Activated CD4-positive, alpha-beta T cell treated with anti-CD3 and anti-CD28 coated beads, Interleukin-2, amount 50 U/mL, for 24 hours (primary cell): Measurements from ENCODE around the gene TCEAL3.
A peak's percentile ranks its signal among the peaks of the same experiment; 100 is the strongest.
"Not testable (repeated sequence)": the region's sequence is repeated elsewhere in the genome, so short reads cannot be mapped to it uniquely, and the experiment has no call there.

Source experiments
- DNase-seq, 2 donors: peaks; one replicate each; pipeline ENCODE4 v3.0.0-alpha.2; 2020; ENCODE audit warnings: low read depth in 1 of 2, low spot score in 1 of 2

Gene TCEAL3

GRCh38 chrX:103624111-103624510 lies 16.3 kb downstream of the TCEAL3 start:
- DNase-seq = no peak

DNA sequence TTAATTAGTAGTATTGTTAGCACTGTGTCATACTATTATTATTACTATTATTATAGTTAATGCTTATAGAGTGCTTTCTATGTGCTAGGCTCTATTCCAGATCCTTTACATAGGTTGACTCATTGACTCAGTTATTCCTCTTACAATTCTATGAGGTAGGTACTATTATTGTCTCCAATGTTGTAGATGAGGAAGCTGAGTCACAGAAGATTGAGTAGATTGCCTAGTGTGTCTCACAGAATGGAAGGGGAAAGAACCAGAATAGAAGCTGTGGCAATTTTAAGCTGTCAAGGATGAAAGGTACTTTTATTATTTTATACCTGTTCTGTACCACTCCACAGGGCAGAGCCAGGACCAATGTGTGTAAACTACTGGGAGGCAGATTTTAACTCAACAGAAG lies 19.1 kb downstream of the TCEAL3 start:
- DNase-seq = no peak

GRCh38 chrX:103628386-103629317 lies 20.9 kb downstream of the TCEAL3 start, which contains the start of gene TCEAL1:
Gene TCEAL1, plus strand, starts transcription at chrX:103628975. Its CDS starts 942 bp downstream, at chrX:103629917.
- peak in 1 of 2 donors; percentile 15 for DNase-seq

GRCh38 chrX:103629318-103630170 lies 21.8 kb downstream of the TCEAL3 start:
- DNase-seq = no peak

DNA sequence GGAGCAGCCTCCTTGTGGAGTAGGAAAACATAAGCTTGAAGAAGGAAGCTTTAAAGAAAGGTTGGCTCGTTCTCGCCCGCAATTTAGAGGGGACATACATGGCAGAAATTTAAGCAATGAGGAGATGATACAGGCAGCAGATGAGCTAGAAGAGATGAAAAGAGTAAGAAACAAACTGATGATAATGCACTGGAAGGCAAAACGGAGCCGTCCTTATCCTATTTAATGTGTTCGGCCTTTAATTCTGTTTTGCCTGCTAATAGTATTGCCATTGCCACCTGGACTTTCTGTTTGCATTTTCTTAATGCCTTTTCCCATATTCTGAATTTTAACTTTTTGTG lies 22.4 kb downstream of the TCEAL3 start:
- no peak for DNase-seq

DNA sequence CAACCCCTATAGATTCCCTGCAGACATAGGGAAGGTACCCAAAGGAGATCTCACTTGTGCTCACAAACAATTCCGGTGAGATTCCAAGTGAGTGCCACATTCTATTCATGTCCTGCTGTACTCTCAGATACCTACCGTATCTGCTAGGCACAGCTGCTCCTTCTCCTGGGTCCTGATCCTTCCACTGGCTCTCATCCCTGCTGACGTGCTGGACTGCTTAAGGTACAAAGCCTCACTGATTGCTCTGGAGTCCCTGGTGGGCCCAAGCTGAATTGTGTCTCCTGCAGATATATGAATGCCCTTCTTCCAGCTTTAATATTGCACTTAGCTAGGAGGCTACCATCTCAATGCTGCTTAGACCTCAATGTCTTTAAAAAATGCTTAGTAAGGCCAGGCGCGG lies 23.4 kb downstream of the TCEAL3 start:
- no peak for DNase-seq

- DNase-seq = no peak
Observed at GRCh38 chrX:103635436-103635835, 27.7 kb downstream of the TCEAL3 start.

GRCh38 chrX:103637604-103638338 lies 30.0 kb downstream of the TCEAL3 start:
- no peak for DNase-seq

DNA sequence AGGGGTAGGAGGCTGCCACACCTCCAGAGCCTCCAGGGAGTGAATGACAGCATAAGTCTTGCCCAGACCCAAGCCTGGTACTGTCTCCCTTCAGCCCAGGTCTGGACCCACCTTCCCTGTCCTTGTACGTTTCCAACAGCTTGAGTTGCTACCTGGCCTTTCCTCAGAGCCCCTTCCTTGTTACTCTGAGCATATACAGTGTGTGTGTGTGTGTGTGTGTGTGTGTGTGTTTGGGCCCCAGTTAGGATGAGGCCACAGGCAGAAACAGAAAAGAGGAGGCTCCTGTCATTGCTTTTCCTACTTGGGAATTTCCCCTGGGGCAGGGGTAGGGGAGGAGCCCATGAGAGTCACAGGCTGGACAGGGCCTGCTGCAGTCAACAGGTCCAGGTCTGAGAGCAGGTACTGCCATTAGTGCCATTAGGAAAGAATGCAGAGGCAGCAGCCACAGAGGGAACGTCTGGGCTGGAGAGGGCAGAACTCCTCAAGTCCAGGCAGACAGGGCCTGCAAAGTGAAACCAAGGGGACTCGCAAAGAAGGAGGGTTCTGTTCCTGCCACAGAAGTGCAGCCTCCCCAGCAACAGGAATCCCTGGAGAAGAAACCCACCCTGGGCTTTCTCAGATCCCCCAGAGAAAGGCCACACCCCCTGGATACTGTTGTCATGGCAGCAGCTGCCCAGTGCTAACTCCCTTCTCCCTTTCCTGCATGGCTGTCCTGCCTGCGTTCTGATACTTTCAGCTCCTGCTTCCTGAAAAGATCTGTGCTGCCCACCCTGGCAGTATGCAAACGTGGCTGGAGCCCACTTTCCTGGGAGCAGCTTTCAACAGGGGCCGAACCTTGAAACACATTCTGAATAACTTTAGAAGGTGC lies 30.9 kb downstream of the TCEAL3 start:
- not testable (repeated sequence) for DNase-seq

- no peak for DNase-seq
Observed at GRCh38 chrX:103640401-103641155, 32.8 kb downstream of the TCEAL3 start.

DNA sequence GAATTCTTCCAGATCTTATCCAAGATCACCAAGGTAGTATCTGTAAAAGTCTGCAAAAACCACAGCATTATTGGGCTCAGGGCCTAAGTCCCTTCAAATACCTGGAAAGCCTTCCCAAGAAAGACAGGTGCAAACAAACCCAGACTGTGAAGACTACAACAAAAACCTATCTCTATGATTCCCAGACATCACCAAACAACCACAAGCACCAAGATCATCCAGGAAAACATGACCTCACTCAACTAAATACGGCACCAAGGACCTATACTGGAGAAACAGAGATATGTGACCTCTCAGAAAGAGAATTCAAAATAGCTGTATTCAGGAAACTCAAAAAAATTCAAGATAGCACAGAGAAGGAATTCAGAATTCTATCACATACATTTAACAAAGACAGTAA lies 36.4 kb downstream of the TCEAL3 start:
- DNase-seq = no peak

DNA sequence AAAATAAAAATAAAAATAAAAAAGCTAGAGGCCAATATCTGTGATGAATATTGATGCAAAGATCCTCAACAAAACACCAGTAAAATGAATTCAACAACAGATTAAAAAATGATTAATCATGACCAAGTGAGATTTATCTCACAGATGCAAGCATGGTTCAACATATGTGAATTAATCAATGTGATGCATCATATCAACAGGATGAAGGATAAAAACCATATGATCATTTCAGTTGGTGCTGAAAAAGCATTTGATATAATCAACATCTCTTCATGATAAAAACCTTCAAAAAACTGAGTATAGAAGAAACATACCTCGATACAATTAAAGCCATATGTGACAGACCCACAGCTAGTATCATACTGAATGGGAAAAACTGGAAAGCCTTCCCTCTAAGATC lies 39.9 kb downstream of the TCEAL3 start:
- no peak for DNase-seq

DNA sequence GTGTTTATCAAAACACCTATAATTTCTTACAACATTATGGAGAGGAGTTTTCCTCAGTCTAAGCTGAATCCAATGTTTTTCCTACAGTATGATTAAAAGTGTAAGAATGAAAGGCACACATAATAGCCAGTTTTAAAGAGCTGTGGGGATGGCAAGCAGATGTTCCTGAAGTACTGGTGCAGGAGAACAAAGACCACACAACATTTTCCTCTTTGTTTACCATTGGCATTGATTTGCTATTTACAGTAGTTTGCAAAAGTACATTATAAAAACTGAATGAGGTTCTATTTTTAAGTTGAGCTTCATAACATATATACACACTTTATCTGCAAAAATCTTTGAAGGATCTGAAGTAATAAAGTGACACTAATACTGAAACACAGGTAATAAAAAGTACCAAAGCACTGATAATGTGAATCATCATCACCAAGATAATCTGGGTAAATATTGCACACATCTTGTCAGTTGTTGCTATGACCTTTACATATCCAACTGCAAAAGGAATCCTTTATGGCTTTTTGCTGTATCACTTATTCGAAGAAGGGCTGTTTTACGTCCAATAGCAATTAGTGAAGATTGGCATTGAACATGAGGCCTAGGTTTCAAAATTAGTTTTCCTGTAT lies 43.5 kb downstream of the TCEAL3 start:
- no peak for DNase-seq

DNA sequence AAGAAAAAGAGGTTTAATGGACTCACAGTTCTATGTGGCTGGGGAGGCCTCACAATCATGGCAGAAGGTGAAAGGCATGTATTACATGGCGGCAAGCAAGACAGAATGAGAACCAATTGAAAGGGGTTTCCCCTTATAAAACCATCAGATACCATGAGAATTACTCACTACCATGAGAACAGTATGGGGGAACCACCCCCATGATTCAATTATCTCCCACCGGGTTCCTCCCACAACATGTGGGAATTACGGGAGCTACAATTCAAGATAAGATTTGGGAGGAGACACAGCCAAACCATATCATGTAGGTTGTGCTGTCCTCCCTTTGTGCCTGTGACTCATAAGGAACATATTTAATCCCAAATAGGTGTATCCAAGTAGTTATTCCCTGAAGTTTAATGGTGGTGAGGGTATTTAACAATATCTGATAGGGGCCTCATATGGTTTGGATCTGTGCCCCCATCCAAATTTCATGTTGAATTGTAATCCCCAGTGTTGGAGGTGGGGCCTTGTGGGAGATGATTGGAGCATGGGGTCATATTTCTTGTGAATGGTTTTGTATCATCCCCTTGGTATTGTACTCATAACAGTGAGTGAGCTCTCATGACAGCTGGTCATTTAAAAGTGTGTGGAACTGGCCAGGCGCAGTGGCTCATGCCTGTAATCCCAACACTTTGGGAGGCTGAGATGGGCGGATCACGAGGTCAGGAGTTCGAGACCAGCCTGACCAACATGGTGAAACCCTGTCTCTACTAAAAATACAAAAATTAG lies 47.7 kb downstream of the TCEAL3 start:
- DNase-seq = not testable (repeated sequence)

DNA sequence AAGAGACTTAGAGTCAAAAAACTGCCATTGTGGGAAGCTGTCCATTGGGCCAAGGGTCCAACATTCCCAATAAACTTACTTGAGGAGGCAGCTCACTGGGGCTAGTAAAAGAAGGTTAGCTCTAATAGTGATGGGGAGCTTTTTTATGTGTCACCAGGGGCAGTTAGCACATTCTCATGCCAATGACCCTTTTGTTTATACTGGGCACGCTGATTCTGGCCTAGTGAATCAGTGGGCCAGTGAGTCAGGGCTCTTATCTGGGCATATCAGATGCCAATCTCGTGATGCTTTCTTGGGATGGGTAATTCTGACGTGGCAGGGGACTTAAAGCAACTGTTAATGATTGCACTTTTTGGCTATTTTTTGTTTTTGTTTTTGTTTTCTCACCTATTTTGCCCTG lies 48.9 kb downstream of the TCEAL3 start:
- DNase-seq = no peak

- DNase-seq = not testable (repeated sequence)
Observed at GRCh38 chrX:103657066-103657465, 49.3 kb downstream of the TCEAL3 start.

DNA sequence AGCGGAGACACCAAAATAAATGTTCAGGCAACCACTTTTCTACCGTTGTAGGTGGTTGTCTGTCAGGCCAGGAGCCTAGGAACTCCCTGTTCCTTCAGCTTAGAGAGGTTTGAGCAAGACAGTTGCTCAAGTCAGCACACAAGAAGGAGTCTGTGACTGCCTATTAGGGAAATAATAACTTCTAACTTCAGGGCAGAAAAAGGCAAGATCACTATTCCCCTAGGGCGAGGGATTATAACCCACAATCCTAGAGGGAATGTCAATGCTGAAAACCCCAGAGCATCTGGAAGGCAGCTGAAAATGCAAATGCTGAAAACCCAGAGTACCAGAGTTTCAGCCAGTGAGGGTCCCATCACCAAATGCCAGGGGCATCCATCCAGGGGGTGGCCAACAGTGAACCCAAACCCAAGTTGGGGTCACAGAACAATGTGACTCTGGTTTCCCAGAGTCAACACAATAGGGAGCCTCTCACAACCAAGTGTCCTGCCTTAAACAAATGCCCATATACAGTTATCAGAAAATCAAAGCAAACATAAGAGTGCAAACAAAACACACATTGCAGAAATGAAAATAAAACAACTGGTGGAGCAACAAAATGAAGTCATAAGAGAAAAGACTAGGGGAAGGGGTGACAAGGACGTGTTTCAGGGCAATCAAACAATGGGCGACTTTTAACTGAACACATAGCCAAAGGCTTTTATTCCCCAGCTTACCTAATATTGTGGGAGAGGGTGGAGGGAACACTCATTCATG lies 51.1 kb downstream of the TCEAL3 start:
- DNase-seq = no peak

DNA sequence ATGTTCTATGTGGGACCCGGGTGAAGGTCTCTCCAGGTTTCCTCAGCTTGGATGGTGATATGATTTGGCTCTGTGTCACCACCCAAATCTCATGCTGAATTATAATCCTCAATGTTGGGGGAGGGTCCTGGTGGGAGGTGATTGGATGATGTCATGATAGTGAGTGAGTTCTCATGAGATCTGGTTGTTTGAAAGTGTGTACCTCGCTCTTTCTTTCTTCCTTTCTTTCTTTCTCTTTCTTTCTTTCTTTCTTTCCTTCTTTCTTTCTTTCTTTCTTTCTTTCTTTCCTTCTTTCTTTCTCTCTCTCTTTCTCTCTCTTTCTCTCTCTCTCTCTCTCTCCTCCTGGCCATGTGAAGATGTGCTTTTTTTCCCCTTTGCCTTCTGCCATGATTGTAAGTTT lies 51.7 kb downstream of the TCEAL3 start:
- not testable (repeated sequence) for DNase-seq
